ES-I3 (cell line): ENCODE measurements around the gene TMEM165.

Experiments
- H3K36me3 ChIP-seq: 2 replicates; pipeline ENCODE4 v1.6.1; 2013; ENCODE audit warnings: mild to moderate bottlenecking, low read length, control low read depth, moderate library complexity; ENCODE audit not compliant: insufficient read depth
- H3K4me1 ChIP-seq: 2 replicates; pipeline ENCODE4 v1.6.1; 2013; ENCODE audit warnings: mild to moderate bottlenecking, control low read depth, low read length; ENCODE audit not compliant: insufficient read depth
- H3K9ac ChIP-seq: 2 replicates; pipeline ENCODE4 v1.6.1; 2013; ENCODE audit warnings: low read depth, mild to moderate bottlenecking, low read length, moderate library complexity
- H3K9me3 ChIP-seq: 2 replicates; pipeline ENCODE4 v1.6.1; 2013; ENCODE audit warnings: mild to moderate bottlenecking, low read length, moderate library complexity; ENCODE audit not compliant: control insufficient read depth, insufficient read depth

The TMEM165 gene

GRCh38 chr4:55406545-55406944 lies 10.8 kb downstream of the TMEM165 start:
- no peaks in the 10 kb centered on the region for H3K9me3 ChIP-seq
- H3K36me3 ChIP-seq: peaks cover 21% of the 10 kb centered on the region
- H3K9ac ChIP-seq: no peak overlapping the region
- H3K4me1 ChIP-seq: no peaks in the 10 kb centered on the region; the same call in 1 of the 2 replicates

DNA sequence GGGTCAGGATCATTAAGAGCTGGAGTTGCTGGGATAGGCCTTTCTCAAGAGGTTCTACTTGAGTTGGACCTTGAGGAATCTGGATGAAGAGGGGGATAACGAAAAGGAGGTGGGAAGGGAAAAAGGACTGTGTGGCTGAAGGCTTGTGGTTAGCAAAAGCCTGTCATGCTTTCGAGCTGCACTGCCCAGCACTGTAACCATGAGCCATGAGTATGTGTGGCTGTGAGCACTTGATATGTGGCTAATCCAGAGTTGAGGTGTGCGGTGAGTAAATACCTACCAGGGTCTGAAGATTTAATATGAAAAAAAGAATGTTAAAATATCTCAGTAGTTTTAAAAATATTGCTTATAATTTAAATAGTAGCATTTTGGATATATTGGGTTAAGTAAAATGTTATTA lies 11.4 kb downstream of the TMEM165 start:
- H3K9me3 ChIP-seq: no peaks in the 10 kb centered on the region
- H3K4me1 ChIP-seq: no peaks in the 10 kb centered on the region; the same call in 1 of the 2 replicates
- H3K36me3 ChIP-seq: peaks cover 21% of the 10 kb centered on the region
- H3K9ac ChIP-seq: no peak overlapping the region

DNA sequence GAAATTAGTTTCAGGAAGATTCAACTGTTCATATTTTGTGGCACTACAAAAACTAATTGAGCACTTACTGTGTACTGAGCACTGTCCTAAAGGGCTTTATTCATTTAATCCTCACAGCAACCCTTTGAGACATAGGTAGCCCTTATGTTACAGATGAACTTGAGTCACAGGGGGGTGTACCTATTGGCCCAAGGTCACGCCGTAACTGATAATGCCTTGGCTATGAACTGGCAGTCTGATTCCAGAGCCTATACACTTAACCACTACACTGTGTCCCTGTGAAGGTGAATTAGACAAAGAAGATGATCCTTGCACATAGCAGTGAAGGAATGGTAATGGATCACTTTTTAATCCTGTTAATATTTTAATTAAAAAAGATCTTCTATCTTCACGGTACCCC lies 12.0 kb downstream of the TMEM165 start:
- H3K9me3 ChIP-seq: no peaks in the 10 kb centered on the region
- no peaks in the 10 kb centered on the region; the same call in 1 of the 2 replicates for H3K4me1 ChIP-seq
- no peak overlapping the region for H3K9ac ChIP-seq
- H3K36me3 ChIP-seq: peaks cover 21% of the 10 kb centered on the region

DNA sequence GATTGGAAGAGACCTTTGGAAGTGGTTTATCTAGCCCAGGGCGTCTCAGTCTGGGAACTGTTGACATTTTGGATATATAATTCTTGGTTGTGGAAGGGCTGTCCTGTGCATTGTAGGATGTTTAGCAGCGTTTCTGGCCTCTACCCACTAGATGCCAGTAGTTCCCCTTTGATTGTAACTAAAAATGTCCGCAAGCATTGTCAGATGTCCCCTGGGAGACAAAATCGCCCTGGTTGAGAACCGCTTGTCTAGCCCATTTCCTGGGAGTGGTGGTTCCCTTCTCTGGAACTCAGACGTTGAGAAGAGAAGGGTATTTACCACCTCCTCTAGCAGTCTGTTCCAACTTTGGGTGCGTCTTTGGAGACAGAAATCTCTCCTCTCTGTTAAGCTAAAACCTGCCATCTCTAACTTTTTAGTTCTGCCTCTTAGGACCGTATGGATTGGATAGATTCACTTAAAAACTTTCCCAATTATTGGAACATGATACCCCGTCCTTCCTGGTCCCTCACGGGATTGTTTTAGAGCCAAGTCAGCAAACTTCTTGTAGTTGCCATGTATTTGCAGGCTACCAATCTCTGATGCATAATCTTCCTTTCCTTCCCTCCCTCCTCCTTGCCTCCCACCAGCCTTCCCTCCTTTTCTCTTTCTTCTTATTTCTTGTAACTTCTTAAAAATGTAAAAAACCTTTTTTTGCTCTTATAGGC lies 13.9 kb downstream of the TMEM165 start:
- H3K9ac ChIP-seq: no peak overlapping the region
- peaks cover 19% of the 10 kb centered on the region for H3K36me3 ChIP-seq

DNA sequence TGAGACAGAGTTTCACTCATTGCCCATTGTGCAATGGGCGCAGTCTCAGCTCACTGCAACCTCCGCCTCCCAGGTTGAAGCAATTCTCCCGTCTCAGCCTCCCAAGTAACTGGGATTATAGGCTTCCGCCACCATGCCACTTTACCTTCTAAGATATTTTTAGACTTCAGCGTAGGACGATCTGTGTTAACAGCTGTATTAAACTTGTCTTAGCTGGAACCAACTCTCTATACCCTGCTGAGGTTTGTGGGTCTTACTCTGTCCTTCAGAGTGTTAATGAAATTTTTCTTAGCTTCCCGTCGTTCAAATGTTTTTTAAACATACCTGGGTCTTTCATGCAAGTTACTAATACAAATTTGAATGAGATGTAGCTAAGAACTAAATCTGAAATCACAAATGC lies 14.7 kb downstream of the TMEM165 start:
- no peak overlapping the region for H3K9ac ChIP-seq
- H3K9me3 ChIP-seq: no peaks in the 10 kb centered on the region
- H3K36me3 ChIP-seq: peaks cover 26% of the 10 kb centered on the region
- no peaks in the 10 kb centered on the region; the same call in 1 of the 2 replicates for H3K4me1 ChIP-seq

More for the DNA sequence above, 13.9 kb downstream of the TMEM165 start:
- H3K9me3 ChIP-seq: no peaks in the 10 kb centered on the region
- no peaks in the 10 kb centered on the region; the same call in 1 of the 2 replicates for H3K4me1 ChIP-seq

- Histone ChIP-seq H3K9ac (no peak overlapping the region), H3K9me3 (no peaks in the 10 kb centered on the region), H3K36me3 (peaks cover 26% of the 10 kb centered on the region), H3K4me1 (no peaks in the 10 kb centered on the region; the same call in 1 of the 2 replicates)
These were observed 15.9 kb downstream of the TMEM165 start for GRCh38 chr4:55411621-55412020.

- Histone ChIP-seq H3K4me1 (no peaks in the 10 kb centered on the region), H3K9me3 (no peaks in the 10 kb centered on the region), H3K9ac (no peak overlapping the region), H3K36me3 (peaks cover 42% of the 10 kb centered on the region)
These were observed 20.4 kb downstream of the TMEM165 start for GRCh38 chr4:55416176-55416575.

DNA sequence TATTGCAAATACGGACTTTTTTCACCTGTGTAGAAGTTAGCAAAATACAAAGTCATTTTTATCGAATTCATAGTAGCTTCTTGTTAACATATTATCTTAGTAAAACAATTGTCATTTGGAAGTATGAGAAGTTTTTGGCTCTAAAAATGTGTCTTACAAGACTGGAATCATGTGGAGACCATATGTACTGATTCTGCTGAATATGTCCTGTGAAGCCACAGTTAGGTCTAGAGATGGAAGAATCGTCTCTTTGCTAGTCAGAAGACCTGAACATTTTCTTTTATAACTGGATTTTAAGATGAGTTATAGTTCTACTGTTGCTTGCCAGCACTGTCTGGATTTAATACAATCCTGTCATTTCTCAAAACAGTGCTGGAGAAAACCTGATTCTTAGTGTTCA lies 29.0 kb downstream of the TMEM165 start:
- Histone ChIP-seq H3K36me3 (peaks cover 20% of the 10 kb centered on the region), H3K9me3 (no peaks in the 10 kb centered on the region), H3K9ac (no peak overlapping the region), H3K4me1 (no peaks in the 10 kb centered on the region)

DNA sequence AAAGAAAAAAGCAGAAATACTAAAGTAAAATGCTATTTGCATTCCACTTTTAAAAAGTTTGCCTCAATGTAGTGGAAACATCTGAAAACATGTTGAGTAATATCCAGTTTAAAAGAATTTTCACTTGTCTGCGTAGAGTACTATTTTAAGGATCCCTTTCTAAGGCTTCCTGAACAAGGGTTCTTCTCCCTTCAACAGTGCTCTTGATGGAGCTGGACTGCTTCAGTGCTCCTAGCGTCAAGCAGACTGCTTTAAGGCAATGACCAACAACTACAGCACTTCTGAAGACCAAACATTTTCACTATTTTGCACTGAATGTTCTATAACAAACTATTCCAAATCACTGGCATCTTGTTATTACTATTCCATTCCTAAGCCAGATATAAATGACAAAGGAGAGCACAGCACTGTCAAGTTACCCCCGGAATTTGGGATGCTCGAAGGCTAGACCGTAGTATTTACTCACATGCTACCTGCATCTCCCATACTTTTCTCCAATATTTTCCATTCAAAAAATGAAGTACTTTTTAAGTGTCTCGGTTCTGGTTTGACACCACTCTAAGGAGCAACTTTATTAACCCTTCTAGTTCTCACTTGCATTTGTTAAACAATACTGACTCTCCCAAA lies 36.1 kb downstream of the TMEM165 start:
- peaks cover 8% of the 10 kb centered on the region; the same call in 1 of the 2 replicates for H3K4me1 ChIP-seq
- peaks cover 24% of the 10 kb centered on the region for H3K36me3 ChIP-seq
- H3K9me3 ChIP-seq: no peaks in the 10 kb centered on the region
- no peak overlapping the region for H3K9ac ChIP-seq

- H3K4me1 ChIP-seq: peaks cover 8% of the 10 kb centered on the region; the same call in 1 of the 2 replicates
- H3K36me3 ChIP-seq: peaks cover 9% of the 10 kb centered on the region
- H3K9ac ChIP-seq: no peak overlapping the region
- no peaks in the 10 kb centered on the region for H3K9me3 ChIP-seq
These were observed 39.5 kb downstream of the TMEM165 start for GRCh38 chr4:55435141-55435841.

DNA sequence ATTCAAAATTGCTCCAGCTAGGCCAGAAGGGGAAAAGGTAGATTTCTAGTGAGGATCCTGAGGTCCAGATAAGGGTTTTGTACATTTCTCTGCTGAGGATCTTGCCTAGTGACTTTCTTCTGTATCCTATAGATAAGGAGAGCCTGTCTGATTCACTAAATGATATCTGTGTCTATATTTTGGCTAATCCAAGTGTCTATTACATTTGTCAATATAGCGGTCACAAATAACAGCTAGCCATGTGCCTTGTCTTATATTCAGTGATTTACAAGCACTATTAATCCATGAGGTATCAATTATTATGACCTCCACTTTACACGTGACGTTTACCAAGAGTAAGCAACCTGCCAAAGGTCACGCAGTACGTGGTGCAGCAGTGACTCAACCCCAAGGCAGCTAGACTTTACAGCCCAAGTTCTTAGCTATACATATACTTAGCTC lies 41.6 kb downstream of the TMEM165 start:
- Histone ChIP-seq H3K9ac (no peak overlapping the region), H3K4me1 (peaks cover 5% of the 10 kb centered on the region; the same call in 1 of the 2 replicates), H3K9me3 (no peaks in the 10 kb centered on the region), H3K36me3 (peaks cover 9% of the 10 kb centered on the region)

GRCh38 chr4:55437823-55438222 lies 42.1 kb downstream of the TMEM165 start:
- peaks cover 1% of the 10 kb centered on the region; the same call in 1 of the 2 replicates for H3K4me1 ChIP-seq
- no peak overlapping the region for H3K9ac ChIP-seq
- no peaks in the 10 kb centered on the region for H3K9me3 ChIP-seq
- peaks cover 6% of the 10 kb centered on the region for H3K36me3 ChIP-seq

- peaks cover 7% of the 10 kb centered on the region for H3K36me3 ChIP-seq
- no peak overlapping the region for H3K9ac ChIP-seq
- H3K4me1 ChIP-seq: no peaks in the 10 kb centered on the region
- no peaks in the 10 kb centered on the region for H3K9me3 ChIP-seq
These were observed 42.6 kb downstream of the TMEM165 start for GRCh38 chr4:55438314-55438713.

DNA sequence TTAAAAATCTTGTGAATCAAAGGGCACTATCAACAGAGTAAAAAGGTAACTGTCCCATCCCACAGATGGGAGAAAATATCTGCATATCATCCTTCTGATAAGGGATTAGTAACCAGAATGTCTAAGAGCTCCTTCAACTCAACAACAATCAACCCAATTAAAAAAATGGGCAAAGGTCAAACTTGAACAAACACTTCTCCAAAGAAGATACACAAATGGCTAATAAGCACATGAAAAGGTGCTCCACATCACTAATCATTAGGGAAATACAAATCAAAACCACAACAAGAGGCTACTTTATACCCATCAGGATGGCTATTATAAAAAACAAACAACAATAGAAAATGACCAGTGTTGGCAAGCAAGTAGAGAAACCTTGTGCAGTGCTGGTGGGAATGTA lies 43.3 kb downstream of the TMEM165 start:
- H3K36me3 ChIP-seq: peaks cover 7% of the 10 kb centered on the region
- no peaks in the 10 kb centered on the region for H3K9me3 ChIP-seq
- H3K4me1 ChIP-seq: no peaks in the 10 kb centered on the region
- H3K9ac ChIP-seq: no peak overlapping the region
